ENCODE measurements around the gene NKAIN2.

NKAIN2 gene

GRCh38 chr6:123804014-123804786 is 535 bp downstream of the NKAIN2 start:
- Histone ChIP-seq H3K4me3 (ENCODE audit: low read depth, low read length) (peak overlapping the region; percentile 49), H3K36me3 (replicated peaks) (no peaks in the 10 kb centered on the region), H3K27me3 (replicated peaks) (peaks cover 15% of the 10 kb centered on the region), H3K27ac (no peak overlapping the region)
- in situ Hi-C loops (cut with HindIII; ENCODE audit: low pct_ligation_motif_present, low sequenced_read_pairs): no loop called here
- DNase-seq: no peak
- TF ChIP-seq CTCF (IDR thresholded peaks at IDR 0.05; ENCODE audit: low read depth, low read length, missing control alignments): no peak

GRCh38 chr6:123804787-123805540 is 1.3 kb downstream of the NKAIN2 start:
- no peak for DNase-seq
- no peaks in the 10 kb centered on the region for H3K36me3 ChIP-seq (replicated peaks)
- TF ChIP-seq CTCF (IDR thresholded peaks at IDR 0.05; ENCODE audit: low read depth, low read length, missing control alignments): no peak
- H3K27me3 ChIP-seq (replicated peaks): peaks cover 15% of the 10 kb centered on the region
- no peak overlapping the region for H3K4me3 ChIP-seq (ENCODE audit: low read depth, low read length)
- in situ Hi-C loops (cut with HindIII; ENCODE audit: low pct_ligation_motif_present, low sequenced_read_pairs): no loop called here
- no peak overlapping the region for H3K27ac ChIP-seq

GRCh38 chr6:123805921-123806320 is 2.3 kb downstream of the NKAIN2 start:
- peaks cover 15% of the 10 kb centered on the region for H3K27me3 ChIP-seq (replicated peaks)

GRCh38 chr6:123806561-123806960 is 2.9 kb downstream of the NKAIN2 start:
- Histone ChIP-seq H3K27me3 (replicated peaks) (peaks cover 15% of the 10 kb centered on the region), H3K36me3 (replicated peaks) (no peaks in the 10 kb centered on the region), H3K27ac (no peak overlapping the region), H3K4me3 (ENCODE audit: low read depth, low read length) (no peak overlapping the region)
- in situ Hi-C loops (cut with HindIII; ENCODE audit: low pct_ligation_motif_present, low sequenced_read_pairs): no loop called here
- no peak for DNase-seq
- TF ChIP-seq CTCF (IDR thresholded peaks at IDR 0.05; ENCODE audit: low read depth, low read length, missing control alignments): no peak

More at GRCh38 chr6:123805921-123806320, 2.3 kb downstream of the NKAIN2 start:
- in situ Hi-C loops (cut with HindIII; ENCODE audit: low pct_ligation_motif_present, low sequenced_read_pairs): no loop called here
- H3K4me3 ChIP-seq (ENCODE audit: low read depth, low read length): no peak overlapping the region
- no peak for DNase-seq
- TF ChIP-seq CTCF (IDR thresholded peaks at IDR 0.05; ENCODE audit: low read depth, low read length, missing control alignments): no peak
- H3K27ac ChIP-seq: no peak overlapping the region
- no peaks in the 10 kb centered on the region for H3K36me3 ChIP-seq (replicated peaks)

GRCh38 chr6:123808556-123808955 is 4.9 kb downstream of the NKAIN2 start:
- DNase-seq: no peak
- no peak overlapping the region for H3K4me3 ChIP-seq (ENCODE audit: low read depth, low read length)
- H3K36me3 ChIP-seq (replicated peaks): no peaks in the 10 kb centered on the region
- no peak overlapping the region for H3K27ac ChIP-seq
- no peak for TF ChIP-seq CTCF (IDR thresholded peaks at IDR 0.05; ENCODE audit: low read depth, low read length, missing control alignments)
- in situ Hi-C loops (cut with HindIII; ENCODE audit: low pct_ligation_motif_present, low sequenced_read_pairs): no loop called here
- H3K27me3 ChIP-seq (replicated peaks): peaks cover 15% of the 10 kb centered on the region

Data from brain microvascular endothelial cell (primary cell).